Endothelial cell of umbilical vein (primary cell): Measurements from ENCODE around the gene INTS1. TPM values are rescaled to one million over a fixed set of nuclear protein-coding genes. Genes with fewer than 3 reads are reported as not detected.

Experiments used
- BruUV-seq: library from RNA; stranded (reverse); fragments of 400-500 nt; replicated peaks from 2 replicates; lab custom pipeline; 2021; lab: Mats Ljungman, UMichigan
- CTCF ChIA-PET: fragments of 300-600, 350-600 bp; sonication (Branson Sonifier 250); formaldehyde crosslinking; loops from one replicate; lab custom pipeline; 2021; ENCODE audit warnings: antibody characterized with exemption, inconsistent platforms; lab: Charles Lee
- POLR2A ChIA-PET: fragments of 300-600, 350-600 bp; sonication (Branson Sonifier 250); formaldehyde crosslinking; loops from one replicate; lab custom pipeline; 2021; ENCODE audit warnings: antibody characterized with exemption, inconsistent platforms; lab: Charles Lee
- DNase-seq: peaks from one replicate; pipeline ENCODE4 v3.0.0-alpha.2; 2011; ENCODE audit warnings: low read depth, low spot score
- FAIRE-seq: peaks from 2 replicates; lab custom pipeline; 2011; peaks lifted over from hg19 to GRCh38; lab: Jason Lieb, UNC
- H2AFZ ChIP-seq: 2 replicates; pipeline ENCODE4 v1.6.0; 2012; ENCODE audit warnings: low read depth, low read length, control low read depth, inconsistent platforms
- H3K27ac ChIP-seq: 2 replicates; pipeline ENCODE4 v1.5.1; 2011; ENCODE audit warnings: low read depth, mild to moderate bottlenecking, control low read depth, low read length, moderate library complexity; ENCODE audit not compliant: insufficient read depth
- H3K27me3 ChIP-seq, 2 experiments: 2 replicates each; pipeline versions ENCODE4 v1.6.0 to v1.6.1; 2011; ENCODE audit warnings: low read length in 2 of 2, mixed read lengths in 1 of 2; ENCODE audit not compliant: control insufficient read depth in 2 of 2, insufficient read depth in 2 of 2
- H3K36me3 ChIP-seq, 2 experiments: 2 replicates in 1 of 2; 3 replicates in 1 of 2; pipeline ENCODE4 v1.5.1; 2011; ENCODE audit warnings: low read length in 2 of 2, mild to moderate bottlenecking in 1 of 2, moderate library complexity in 1 of 2; ENCODE audit not compliant: control insufficient read depth in 2 of 2, insufficient read depth in 2 of 2; ENCODE audit errors: extremely low read depth in 1 of 2
- H3K4me1 ChIP-seq: 3 replicates; pipeline ENCODE4 v1.5.1; 2011; ENCODE audit warnings: mild to moderate bottlenecking, low read length; ENCODE audit not compliant: control insufficient read depth, insufficient read depth; ENCODE audit errors: extremely low read depth
- H3K4me2 ChIP-seq: 2 replicates; pipeline ENCODE4 v1.6.1; 2011; ENCODE audit warnings: low read length, control low read depth, mixed read lengths; ENCODE audit not compliant: insufficient read depth
- H3K4me3 ChIP-seq, 3 experiments: fragments of 200-600 bp in 1 of 3; sonication (generic), shearing (Covaris generic) in 1 of 3; replicated peaks in 1 of 3; 2 replicates each; pipeline ENCODE4 v1.5.1; 2011 to 2016; ENCODE audit warnings: control low read depth in 3 of 3, low read length in 3 of 3, mild to moderate bottlenecking in 2 of 3, inconsistent platforms in 1 of 3, low read depth in 1 of 3, moderate library complexity in 1 of 3; ENCODE audit not compliant: insufficient read depth in 1 of 3
- H3K79me2 ChIP-seq: 2 replicates; pipeline ENCODE4 v1.6.0; 2012; ENCODE audit warnings: low read length, inconsistent platforms; ENCODE audit not compliant: control insufficient read depth, insufficient read depth
- H3K9ac ChIP-seq: replicated peaks from 2 replicates; pipeline ENCODE3; 2011; ENCODE audit warnings: low read length, control low read depth; ENCODE audit not compliant: insufficient read depth; ENCODE audit errors: extremely low read depth
- H3K9me1 ChIP-seq: replicated peaks from 3 replicates; pipeline ENCODE4 v1.6.0; 2011; ENCODE audit warnings: mild to moderate bottlenecking, low read length; ENCODE audit not compliant: control insufficient read depth, insufficient read depth; ENCODE audit errors: extremely low read depth
- H3K9me3 ChIP-seq: replicated peaks from 2 replicates; pipeline ENCODE4 v1.5.1; 2012; ENCODE audit warnings: low read length, inconsistent platforms; ENCODE audit not compliant: control insufficient read depth, insufficient read depth
- H4K20me1 ChIP-seq: replicated peaks from 2 replicates; pipeline ENCODE3; 2011; ENCODE audit warnings: mild to moderate bottlenecking, low read length; ENCODE audit not compliant: control insufficient read depth, insufficient read depth; ENCODE audit errors: extremely low read depth
- CTCF ChIP-seq, 2 donors: IDR thresholded peaks; 1 replicate in 1 of 2; 2 replicates in 1 of 2; pipeline ENCODE4 v1.5.1; 2011; ENCODE audit warnings: low read length in 2 of 2, mild to moderate bottlenecking in 2 of 2, moderate library complexity in 2 of 2, control low read depth in 1 of 2, inconsistent platforms in 1 of 2, low read depth in 1 of 2; ENCODE audit not compliant: insufficient read depth in 1 of 2; ENCODE audit errors: extremely low read depth in 1 of 2
- EZH2 ChIP-seq: IDR thresholded peaks from 2 replicates; pipeline ENCODE4 v1.6.1; 2012; ENCODE audit warnings: borderline replicate concordance, low read depth, mild to moderate bottlenecking, moderate library complexity, low read length, inconsistent platforms; ENCODE audit not compliant: severe bottlenecking
- FOS ChIP-seq: IDR thresholded peaks from 2 replicates; pipeline ENCODE4 v1.6.1; 2011; ENCODE audit warnings: mild to moderate bottlenecking, low read length, moderate library complexity, borderline replicate concordance; ENCODE audit not compliant: insufficient read depth
- GATA2 ChIP-seq: IDR thresholded peaks from 2 replicates; pipeline ENCODE4 v1.7.0; 2011; ENCODE audit warnings: low read depth, mild to moderate bottlenecking, moderate library complexity, mixed read lengths, low read length; ENCODE audit not compliant: insufficient read length, insufficient read depth
- JUN ChIP-seq: IDR thresholded peaks from 2 replicates; pipeline ENCODE4 v1.6.1; 2011; ENCODE audit warnings: borderline replicate concordance, low read depth; ENCODE audit not compliant: insufficient read length, insufficient read depth
- MYC ChIP-seq: IDR thresholded peaks from one replicate; pipeline ENCODE4 v1.6.1; 2011; ENCODE audit warnings: mild to moderate bottlenecking, low read depth, low read length
- POLR2A ChIP-seq: IDR thresholded peaks from 2 replicates; pipeline ENCODE4 v1.6.1; 2012; ENCODE audit warnings: low read depth, mild to moderate bottlenecking, control low read depth, low read length
- POLR2AphosphoS5 ChIP-seq: IDR thresholded peaks from 2 replicates; pipeline ENCODE4 v1.6.1; 2012; ENCODE audit warnings: low read depth, mild to moderate bottlenecking, control low read depth, low read length, moderate library complexity; ENCODE audit not compliant: insufficient read depth
- dilution Hi-C: fragments of 300-500 bp; cut with MboI; formaldehyde crosslinking; loops from one replicate; pipeline ENCODE4 v1.15.0; 2019; ENCODE audit warnings: low sequenced_read_pairs; ENCODE audit not compliant: extremely low pct_ligation_motif_present
- intact Hi-C: fragments of 100-400 bp; cut with micrococcal nuclease; formaldehyde crosslinking; loops from one replicate; pipeline ENCODE4 v1.10.0; 2022
- polyA plus RNA-seq, 4 experiments: library from polyadenylated mRNA; depleted of rRNA in 3 of 4; stranded (reverse) in 3 of 4; unstranded in 1 of 4; fragments of >200 nt; gene quantifications; 2 replicates each; pipeline versions ENCODE4 v1.2.1 to v1.2.3, GENCODE V29; 2011 to 2012; ENCODE audit warnings: missing spikeins in 1 of 4
- total RNA-seq: library from RNA; stranded (reverse); gene quantifications from 2 replicates; pipeline ENCODE4 v1.2.3, GENCODE V29; 2021
- TF ChIP-seq, protein P1 (sequence below): IDR thresholded peaks from 2 replicates; pipeline ENCODE4 v1.6.1; 2011; ENCODE audit not compliant: insufficient read depth, insufficient read length

The INTS1 gene
- total and polyA plus RNA-seq, 2 donors (not counting 3 experiments of a cell fraction or from before 2014, with no cell fraction given), result 57.8 to 116 TPM

- FAIRE-seq (no peak), DNase-seq (no peak)
- dilution Hi-C loops (no loop called here), intact Hi-C loops (no loop called here)
- no peaks in the 10 kb centered on the region for H4K20me1 ChIP-seq
- CTCF ChIA-PET, result no interaction called here
- TF ChIP-seq JUN (no peak), CTCF (IDR thresholded peaks at IDR 0.05; ENCODE audit: extremely low read depth in 1 of 2, insufficient read depth in 1 of 2, low read depth in 1 of 2, low read length in 2 of 2) (no peak), GATA2 (no peak), FOS (no peak), POLR2AphosphoS5 (no peak), MYC (no peak), EZH2 (no peak), POLR2A (no peak)
- TF ChIP-seq, protein P1, sequence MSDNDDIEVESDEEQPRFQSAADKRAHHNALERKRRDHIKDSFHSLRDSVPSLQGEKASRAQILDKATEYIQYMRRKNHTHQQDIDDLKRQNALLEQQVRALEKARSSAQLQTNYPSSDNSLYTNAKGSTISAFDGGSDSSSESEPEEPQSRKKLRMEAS, result no peak
- no peak overlapping the region for H3K27ac ChIP-seq
- H3K9ac ChIP-seq, result no peak overlapping the region
- H3K27me3 ChIP-seq, result no peaks in the 10 kb centered on the region
- BruUV-seq, result no TSS peak
- H3K79me2 ChIP-seq, result no peaks in the 10 kb centered on the region
- no peak overlapping the region for H2AFZ ChIP-seq
- H3K36me3 ChIP-seq, result peaks cover 4 to 68% of the 10 kb centered on the region in 2 experiments
- H3K4me2 ChIP-seq, result no peak overlapping the region
- H3K4me3 ChIP-seq, result no peak overlapping the region
- no peaks in the 10 kb centered on the region for H3K9me3 ChIP-seq
- no peaks in the 10 kb centered on the region for H3K4me1 ChIP-seq
- POLR2A ChIA-PET, result no interaction called here
- no peaks in the 10 kb centered on the region for H3K9me1 ChIP-seq
Observed at GRCh38 chr7:1484569-1484968, 19.6 kb downstream of the INTS1 start.
